OCI-LY1 (cell line): ENCODE measurements around the gene MAB21L4.

Experiments used
- H2AFZ ChIP-seq: fragments of 200-600 bp; sonication (generic), shearing (Covaris generic); 2 replicates; pipeline ENCODE4 v1.6.0; 2014; ENCODE audit warnings: antibody characterized with exemption, mild to moderate bottlenecking, low read length
- H3F3A ChIP-seq: fragments of 200-600 bp; sonication (generic), shearing (Covaris generic); 2 replicates; pipeline ENCODE4 v1.6.0; 2014; ENCODE audit warnings: mild to moderate bottlenecking, antibody characterized with exemption, low read length, moderate library complexity; ENCODE audit not compliant: insufficient read depth
- H3K27ac ChIP-seq: fragments of 200-600 bp; sonication (generic); 2 replicates; pipeline ENCODE4 v1.5.1; 2014; ENCODE audit warnings: low read length, mixed run types, mild to moderate bottlenecking, low read depth; ENCODE audit not compliant: poor library complexity, severe bottlenecking
- H3K27me3 ChIP-seq: fragments of 200-600 bp; sonication (generic); 2 replicates; pipeline ENCODE4 v1.6.0; 2014; ENCODE audit warnings: antibody characterized with exemption, mild to moderate bottlenecking, low read length, moderate library complexity; ENCODE audit not compliant: insufficient read depth
- H3K36me3 ChIP-seq: fragments of 200-600 bp; sonication (generic); 2 replicates; pipeline ENCODE4 v1.6.1; 2014; ENCODE audit warnings: mild to moderate bottlenecking, antibody characterized with exemption, low read length, moderate library complexity, mixed read lengths; ENCODE audit not compliant: insufficient read depth
- H3K4me1 ChIP-seq: fragments of 200-600 bp; sonication (generic); 2 replicates; pipeline ENCODE4 v1.5.1; 2014; ENCODE audit warnings: mild to moderate bottlenecking, low read length, moderate library complexity; ENCODE audit not compliant: insufficient read depth, severe bottlenecking
- H3K4me2 ChIP-seq: fragments of 200-600 bp; sonication (generic), shearing (Covaris generic); 2 replicates; pipeline ENCODE4 v1.6.1; 2014; ENCODE audit warnings: low read length
- H3K4me3 ChIP-seq: fragments of 200-600 bp; sonication (generic); 2 replicates; pipeline ENCODE4 v1.5.1; 2014; ENCODE audit warnings: low read length, low read depth, mild to moderate bottlenecking, mixed read lengths; ENCODE audit not compliant: poor library complexity, severe bottlenecking
- H3K79me2 ChIP-seq: fragments of 200-600 bp; shearing (Covaris generic); 2 replicates; pipeline ENCODE4 v1.6.1; 2016; ENCODE audit warnings: mixed run types, low read length, mixed read lengths; ENCODE audit not compliant: insufficient read depth
- H3K9ac ChIP-seq: fragments of 200-600 bp; sonication (generic), shearing (Covaris generic); 2 replicates; pipeline ENCODE4 v1.6.1; 2014; ENCODE audit warnings: mild to moderate bottlenecking, low read length, mixed read lengths
- H3K9me2 ChIP-seq: fragments of 200-600 bp; sonication (generic), shearing (Covaris generic); 2 replicates; pipeline ENCODE4 v1.6.1; 2014; ENCODE audit warnings: low read depth, mild to moderate bottlenecking, low read length, mixed read lengths
- H3K9me3 ChIP-seq: fragments of 200-600 bp; shearing (Covaris generic); 2 replicates; pipeline ENCODE4 v1.6.1; 2014; ENCODE audit warnings: low read length, mixed read lengths
- H4K20me1 ChIP-seq: fragments of 200-600 bp; sonication (generic), shearing (Covaris generic); 2 replicates; pipeline ENCODE4 v1.6.0; 2016; ENCODE audit warnings: mild to moderate bottlenecking, low read length; ENCODE audit not compliant: insufficient read depth
- CTCF ChIP-seq: fragments of 200-600 bp; sonication (generic), shearing (Covaris generic); IDR thresholded peaks from 2 replicates; pipeline ENCODE4 v1.5.1; 2017; ENCODE audit warnings: mild to moderate bottlenecking, antibody characterized with exemption, low read length, moderate library complexity, mixed read lengths
- EZH2 ChIP-seq: fragments of 200-600 bp; sonication (generic), shearing (Covaris generic); IDR thresholded peaks from 2 replicates; pipeline ENCODE4 v1.8.0; 2017; ENCODE audit warnings: borderline replicate concordance, mixed run types, mild to moderate bottlenecking, antibody characterized with exemption, low read length, moderate library complexity, mixed read lengths

Gene MAB21L4

DNA sequence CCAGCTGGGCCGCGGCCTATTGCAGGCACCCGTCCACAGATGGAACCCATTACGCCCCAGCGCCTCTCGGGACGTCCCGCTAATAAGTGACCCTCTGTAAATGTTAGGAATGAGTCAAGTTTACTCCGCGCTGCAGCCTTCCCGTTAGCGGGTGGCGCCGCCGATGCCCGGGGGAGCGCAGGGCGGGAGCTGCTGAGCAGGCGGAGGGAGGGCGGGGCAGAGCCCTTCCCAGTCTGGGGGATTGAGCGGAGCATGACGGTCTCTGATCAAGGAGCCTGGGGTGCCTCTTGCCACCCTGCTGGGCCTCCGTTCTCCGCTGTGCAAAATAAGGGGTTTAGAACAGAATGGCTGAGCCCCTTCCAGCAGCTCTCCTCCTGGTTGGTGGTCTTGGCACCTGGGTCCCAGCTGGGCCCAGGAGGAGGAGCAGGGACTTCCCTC, 20.6 kb upstream of the MAB21L4 start:
- H2AFZ ChIP-seq, result no peak overlapping the region
- no peaks in the 10 kb centered on the region for H4K20me1 ChIP-seq
- H3K9ac ChIP-seq, result no peak overlapping the region
- no peaks in the 10 kb centered on the region for H3K9me3 ChIP-seq
- no peak overlapping the region for H3K4me3 ChIP-seq
- H3K4me2 ChIP-seq, result no peak overlapping the region
- no peaks in the 10 kb centered on the region for H3K36me3 ChIP-seq
- TF ChIP-seq CTCF, result no peak
- TF ChIP-seq EZH2, result no peak
- H3F3A ChIP-seq, result no peaks in the 10 kb centered on the region
- H3K79me2 ChIP-seq, result no peaks in the 10 kb centered on the region
- H3K4me1 ChIP-seq, result no peaks in the 10 kb centered on the region
- H3K27me3 ChIP-seq, result no peaks in the 10 kb centered on the region
- no peak overlapping the region for H3K27ac ChIP-seq
- no peaks in the 10 kb centered on the region for H3K9me2 ChIP-seq

- TF ChIP-seq CTCF, result no peak
- TF ChIP-seq EZH2, result no peak
- Histone ChIP-seq H3K79me2 (no peaks in the 10 kb centered on the region), H3K9me3 (no peaks in the 10 kb centered on the region), H3K4me2 (no peak overlapping the region), H3F3A (no peaks in the 10 kb centered on the region), H4K20me1 (no peaks in the 10 kb centered on the region), H3K9ac (no peak overlapping the region), H3K4me3 (no peak overlapping the region), H3K36me3 (no peaks in the 10 kb centered on the region), H3K9me2 (no peaks in the 10 kb centered on the region), H2AFZ (no peak overlapping the region), H3K27me3 (no peaks in the 10 kb centered on the region), H3K27ac (no peak overlapping the region), H3K4me1 (no peaks in the 10 kb centered on the region)
These were observed 19.8 kb upstream of the MAB21L4 start for GRCh38 chr2:240915526-240916341.

- Histone ChIP-seq H3K36me3 (no peaks in the 10 kb centered on the region), H3K4me3 (no peak overlapping the region), H3K9me3 (no peaks in the 10 kb centered on the region), H3F3A (no peaks in the 10 kb centered on the region), H3K4me2 (no peak overlapping the region), H3K9ac (no peak overlapping the region), H3K9me2 (no peaks in the 10 kb centered on the region), H3K27me3 (no peaks in the 10 kb centered on the region), H3K27ac (no peak overlapping the region), H4K20me1 (no peaks in the 10 kb centered on the region), H2AFZ (no peak overlapping the region), H3K4me1 (no peaks in the 10 kb centered on the region), H3K79me2 (no peaks in the 10 kb centered on the region)
- TF ChIP-seq EZH2, result no peak
- peak; percentile 30; the same call in 1 of the 2 replicates for TF ChIP-seq CTCF
These were observed 18.9 kb upstream of the MAB21L4 start for GRCh38 chr2:240914645-240915525.
